OCI-LY7 (cell line): Measurements from ENCODE around the gene SGTA.

Experiments
- CTCF ChIP-seq: fragments of 200-600 bp; sonication (generic); conservative IDR thresholded peaks from 2 replicates; pipeline ENCODE4 v1.5.1; 2014; ENCODE audit warnings: mild to moderate bottlenecking, antibody characterized with exemption, low read length, moderate library complexity, mixed read lengths
- EZH2phosphoT487 ChIP-seq: fragments of 200-600 bp; sonication (generic); IDR thresholded peaks from 2 replicates; pipeline ENCODE4 v1.6.1; 2018; ENCODE audit warnings: low read depth, borderline replicate concordance, mild to moderate bottlenecking, mixed run types, antibody characterized with exemption, low read length, moderate library complexity, mixed read lengths

- no peak for TF ChIP-seq CTCF
- no peak for TF ChIP-seq EZH2phosphoT487
Observed at GRCh38 chr19:2806736-2807378, 23.8 kb upstream of the SGTA start.
